IMR-90 (cell line): ENCODE results near the gene CHCHD4.

Source experiments
- CEBPB ChIP-seq: IDR thresholded peaks from 2 replicates; pipeline ENCODE4 v1.6.1; 2012; ENCODE audit warnings: low read depth, low read length, improper control_type of control experiment
- CTCF ChIP-seq: conservative IDR thresholded peaks from 2 replicates; pipeline ENCODE4 v1.5.1; 2012; ENCODE audit warnings: mild to moderate bottlenecking, low read depth, low read length, improper control_type of control experiment
- FOS ChIP-seq: fragments of 150-350 bp; IDR thresholded peaks from 2 replicates; pipeline ENCODE4 v1.6.1; 2016; ENCODE audit warnings: low read depth, low read length
- MAFK ChIP-seq: IDR thresholded peaks from 2 replicates; pipeline ENCODE4 v1.6.1; 2012; ENCODE audit warnings: low read depth, low read length, improper control_type of control experiment
- POLR2A ChIP-seq: IDR thresholded peaks from 2 replicates; pipeline ENCODE4 v1.6.1; 2012; ENCODE audit warnings: mild to moderate bottlenecking, low read depth, low read length
- RAD21 ChIP-seq: IDR thresholded peaks from 2 replicates; pipeline ENCODE4 v1.6.1; 2012; ENCODE audit warnings: low read length, improper control_type of control experiment
- RCOR1 ChIP-seq: IDR thresholded peaks from 2 replicates; pipeline ENCODE4 v1.6.1; 2012; ENCODE audit warnings: mild to moderate bottlenecking, low read length, improper control_type of control experiment; ENCODE audit not compliant: insufficient replicate concordance
- RFX5 ChIP-seq: IDR thresholded peaks from 2 replicates; pipeline ENCODE4 v1.8.0; 2012; ENCODE audit warnings: low read depth, mild to moderate bottlenecking, low read length, moderate library complexity

- no peak for TF ChIP-seq POLR2A
- no peak for TF ChIP-seq FOS
- no peak for TF ChIP-seq CTCF
- no peak for TF ChIP-seq RFX5
- TF ChIP-seq MAFK: no peak
- no peak for TF ChIP-seq RAD21
- TF ChIP-seq CEBPB: no peak
- no peak for TF ChIP-seq RCOR1
Observed at GRCh38 chr3:14122301-14122700, 2.4 kb downstream of the CHCHD4 start.
